ENCODE measurements around the gene HCFC1. TPM values are rescaled to one million over a fixed set of nuclear protein-coding genes. Genes with fewer than 3 reads are reported as not detected.

Gene HCFC1
- total RNA-seq, 1 experiment from 2014 or later = 77.7 TPM

DNA sequence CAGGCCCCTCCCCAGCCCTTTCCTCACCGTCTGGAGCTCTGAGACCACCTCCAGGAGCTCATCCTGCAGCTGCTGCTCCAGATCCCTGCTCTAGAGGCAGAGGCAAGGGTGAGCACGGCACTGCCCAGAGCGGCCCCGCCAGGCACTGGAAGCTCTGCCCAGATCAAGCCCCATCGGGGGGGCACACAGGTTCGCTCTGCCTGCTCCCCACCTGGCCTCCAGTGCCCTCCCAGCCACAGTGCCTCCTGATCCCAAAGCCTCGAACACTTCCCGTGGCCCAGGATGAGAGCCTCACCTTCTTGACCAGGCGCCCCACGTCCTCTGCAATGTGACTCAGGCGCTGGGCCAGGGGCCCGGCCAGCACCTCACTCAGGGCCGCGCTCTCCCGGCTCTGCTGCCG, 50.5 kb downstream of the HCFC1 start:
- BruUV-seq (replicated peaks) = no TSS peak
- no peaks in the 10 kb centered on the region for H3K36me3 Mint-ChIP-seq (ENCODE audit: insufficient read depth, unreplicated experiment)
- no peak for DNase-seq
- H3K27ac Mint-ChIP-seq (ENCODE audit: unreplicated experiment) = no peak overlapping the region
- H3K9me3 Mint-ChIP-seq (ENCODE audit: low read depth, unreplicated experiment) = no peaks in the 10 kb centered on the region
- no peak overlapping the region for H3K4me3 Mint-ChIP-seq (ENCODE audit: low read depth, unreplicated experiment)
- TF ChIP-seq, protein P1, sequence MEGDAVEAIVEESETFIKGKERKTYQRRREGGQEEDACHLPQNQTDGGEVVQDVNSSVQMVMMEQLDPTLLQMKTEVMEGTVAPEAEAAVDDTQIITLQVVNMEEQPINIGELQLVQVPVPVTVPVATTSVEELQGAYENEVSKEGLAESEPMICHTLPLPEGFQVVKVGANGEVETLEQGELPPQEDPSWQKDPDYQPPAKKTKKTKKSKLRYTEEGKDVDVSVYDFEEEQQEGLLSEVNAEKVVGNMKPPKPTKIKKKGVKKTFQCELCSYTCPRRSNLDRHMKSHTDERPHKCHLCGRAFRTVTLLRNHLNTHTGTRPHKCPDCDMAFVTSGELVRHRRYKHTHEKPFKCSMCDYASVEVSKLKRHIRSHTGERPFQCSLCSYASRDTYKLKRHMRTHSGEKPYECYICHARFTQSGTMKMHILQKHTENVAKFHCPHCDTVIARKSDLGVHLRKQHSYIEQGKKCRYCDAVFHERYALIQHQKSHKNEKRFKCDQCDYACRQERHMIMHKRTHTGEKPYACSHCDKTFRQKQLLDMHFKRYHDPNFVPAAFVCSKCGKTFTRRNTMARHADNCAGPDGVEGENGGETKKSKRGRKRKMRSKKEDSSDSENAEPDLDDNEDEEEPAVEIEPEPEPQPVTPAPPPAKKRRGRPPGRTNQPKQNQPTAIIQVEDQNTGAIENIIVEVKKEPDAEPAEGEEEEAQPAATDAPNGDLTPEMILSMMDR (IDR thresholded peaks at IDR 0.05; ENCODE audit: unreplicated experiment) = no peak
- peaks cover 34% of the 10 kb centered on the region for H3K27me3 Mint-ChIP-seq (ENCODE audit: unreplicated experiment)
- CTCF ChIA-PET = interaction anchor here (0.6 kb wide), 2 partner anchors 20 to 77 kb away, joined by 3 to 4 read pairs; no protein-coding TSS in a partner anchor
- H3K4me1 Mint-ChIP-seq (ENCODE audit: low read depth, unreplicated experiment) = no peaks in the 10 kb centered on the region
- intact Hi-C loops (cut with micrococcal nuclease; ENCODE audit: unreplicated experiment) = no loop called here

DNA sequence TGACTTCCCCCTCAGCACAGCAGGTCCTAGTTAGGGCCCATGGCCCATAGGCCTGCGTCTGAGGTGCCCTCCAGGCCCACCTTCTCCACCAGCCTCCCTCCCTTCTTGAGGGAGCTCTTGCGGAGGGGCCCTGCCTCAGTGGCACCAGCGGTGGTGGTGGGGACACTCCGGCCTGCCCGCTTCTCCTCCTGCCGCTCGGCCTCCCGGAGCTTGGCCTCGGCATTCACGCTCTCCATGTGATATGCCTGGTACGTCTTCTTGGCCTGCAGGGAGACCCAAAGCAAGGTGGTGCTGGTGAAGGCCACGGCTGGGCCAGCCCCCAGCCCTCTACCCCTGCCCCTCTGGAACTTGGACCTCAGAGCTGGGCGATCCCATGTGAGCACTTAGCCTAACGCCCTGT, 51.1 kb downstream of the HCFC1 start:
- Mint-ChIP-seq H3K4me3 (ENCODE audit: low read depth, unreplicated experiment) (no peak overlapping the region), H3K4me1 (ENCODE audit: low read depth, unreplicated experiment) (no peaks in the 10 kb centered on the region), H3K9me3 (ENCODE audit: low read depth, unreplicated experiment) (no peaks in the 10 kb centered on the region), H3K36me3 (ENCODE audit: insufficient read depth, unreplicated experiment) (no peaks in the 10 kb centered on the region), H3K27ac (ENCODE audit: unreplicated experiment) (no peak overlapping the region), H3K27me3 (ENCODE audit: unreplicated experiment) (peaks cover 34% of the 10 kb centered on the region)
- intact Hi-C loops (cut with micrococcal nuclease; ENCODE audit: unreplicated experiment) = no loop called here
- TF ChIP-seq, protein P1 (IDR thresholded peaks at IDR 0.05; ENCODE audit: unreplicated experiment) = no peak
- BruUV-seq (replicated peaks) = no TSS peak
- CTCF ChIA-PET = no interaction called here
- DNase-seq = no peak

DNA sequence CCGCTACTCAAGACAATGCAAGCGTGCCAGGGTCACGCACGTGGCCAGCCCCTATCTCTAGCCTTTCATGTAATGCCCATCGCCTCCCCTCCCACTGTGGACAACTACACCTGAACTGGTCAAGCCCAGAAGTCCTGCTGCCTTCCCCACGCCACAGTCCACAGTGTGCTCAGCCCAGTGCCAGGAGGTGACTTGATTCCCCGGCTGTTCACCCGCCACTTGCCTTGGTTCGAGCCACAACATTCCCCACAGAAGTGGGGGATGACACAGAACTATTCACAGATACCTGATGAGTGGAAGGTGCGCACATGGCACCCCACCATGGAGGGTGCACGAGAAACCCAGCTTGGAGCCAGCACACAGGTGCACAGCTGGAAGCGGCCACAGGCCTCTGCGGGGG, 52.3 kb downstream of the HCFC1 start:
- intact Hi-C loops (cut with micrococcal nuclease; ENCODE audit: unreplicated experiment) = no loop called here
- no TSS peak for BruUV-seq (replicated peaks)

DNA sequence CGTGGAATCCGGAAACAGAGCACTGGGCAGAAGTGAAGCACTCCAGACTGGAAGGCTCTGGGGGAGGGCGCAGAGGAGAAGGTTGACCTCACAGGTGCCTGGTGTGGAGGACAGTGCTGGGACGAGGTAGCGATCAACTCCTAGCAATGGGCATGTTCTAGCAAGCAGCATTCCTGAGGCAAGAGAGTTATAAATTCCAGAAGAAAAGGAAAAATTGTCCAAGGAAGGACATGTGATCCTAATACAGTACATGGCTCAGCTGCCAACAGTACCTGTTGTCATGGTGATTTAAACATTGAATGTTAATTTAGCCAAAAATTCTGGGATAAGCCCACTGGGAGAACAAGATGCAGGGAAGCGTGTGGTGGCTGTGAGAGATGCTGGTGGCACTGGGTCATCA, 53.7 kb downstream of the HCFC1 start:
- CTCF ChIA-PET = no interaction called here
- BruUV-seq (replicated peaks) = no TSS peak
- DNase-seq = no peak
- Mint-ChIP-seq H3K9me3 (ENCODE audit: low read depth, unreplicated experiment) (no peaks in the 10 kb centered on the region), H3K4me3 (ENCODE audit: low read depth, unreplicated experiment) (no peak overlapping the region), H3K36me3 (ENCODE audit: insufficient read depth, unreplicated experiment) (no peaks in the 10 kb centered on the region), H3K27ac (ENCODE audit: unreplicated experiment) (no peak overlapping the region), H3K27me3 (ENCODE audit: unreplicated experiment) (peaks cover 30% of the 10 kb centered on the region), H3K4me1 (ENCODE audit: low read depth, unreplicated experiment) (no peaks in the 10 kb centered on the region)
- intact Hi-C loops (cut with micrococcal nuclease; ENCODE audit: unreplicated experiment) = no loop called here
- TF ChIP-seq, protein P1 (IDR thresholded peaks at IDR 0.05; ENCODE audit: unreplicated experiment) = no peak

More for the DNA sequence above, 52.3 kb downstream of the HCFC1 start:
- CTCF ChIA-PET = no interaction called here
- DNase-seq = no peak
- H3K27me3 Mint-ChIP-seq (ENCODE audit: unreplicated experiment) = peaks cover 34% of the 10 kb centered on the region
- no peak overlapping the region for H3K4me3 Mint-ChIP-seq (ENCODE audit: low read depth, unreplicated experiment)
- H3K27ac Mint-ChIP-seq (ENCODE audit: unreplicated experiment) = no peak overlapping the region
- TF ChIP-seq, protein P1 (IDR thresholded peaks at IDR 0.05; ENCODE audit: unreplicated experiment) = no peak
- H3K4me1 Mint-ChIP-seq (ENCODE audit: low read depth, unreplicated experiment) = no peaks in the 10 kb centered on the region
- H3K36me3 Mint-ChIP-seq (ENCODE audit: insufficient read depth, unreplicated experiment) = no peaks in the 10 kb centered on the region
- H3K9me3 Mint-ChIP-seq (ENCODE audit: low read depth, unreplicated experiment) = no peaks in the 10 kb centered on the region
